ENCODE measurements around the gene NR3C1.
A peak's percentile ranks its signal among the peaks of the same experiment; 100 is the strongest.

NR3C1 gene

GRCh38 chr5:143403593-143404415, at the start of gene NR3C1:
TSS of gene NR3C1 (minus strand) at chr5:143403686. CDS start at chr5:143400839, 2,847 bp downstream.
- DNase-seq, result peak; percentile 93

GRCh38 chr5:143449772-143450171, 46.3 kb upstream of the NR3C1 start:
- DNase-seq, result no peak

DNA sequence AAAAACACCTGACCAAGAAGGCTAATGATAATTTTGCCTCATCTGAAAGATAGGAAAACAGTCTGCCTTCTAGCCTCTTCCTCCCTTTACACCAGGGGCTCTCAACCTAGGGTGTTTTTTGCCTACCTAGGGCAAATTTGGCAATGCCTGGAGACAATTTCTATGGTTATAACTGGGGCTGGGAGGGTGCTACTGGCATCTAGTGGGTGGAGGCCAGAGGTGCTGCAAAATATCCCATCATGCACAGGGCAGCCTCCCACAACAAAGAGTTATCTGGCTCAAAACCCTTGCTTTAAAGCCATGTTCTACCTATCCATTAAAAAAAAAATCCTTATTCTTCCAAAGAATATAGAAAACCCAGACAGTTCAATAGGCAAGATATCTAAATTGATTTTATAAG, 45.0 kb upstream of the NR3C1 start:
- no peak for DNase-seq

DNA sequence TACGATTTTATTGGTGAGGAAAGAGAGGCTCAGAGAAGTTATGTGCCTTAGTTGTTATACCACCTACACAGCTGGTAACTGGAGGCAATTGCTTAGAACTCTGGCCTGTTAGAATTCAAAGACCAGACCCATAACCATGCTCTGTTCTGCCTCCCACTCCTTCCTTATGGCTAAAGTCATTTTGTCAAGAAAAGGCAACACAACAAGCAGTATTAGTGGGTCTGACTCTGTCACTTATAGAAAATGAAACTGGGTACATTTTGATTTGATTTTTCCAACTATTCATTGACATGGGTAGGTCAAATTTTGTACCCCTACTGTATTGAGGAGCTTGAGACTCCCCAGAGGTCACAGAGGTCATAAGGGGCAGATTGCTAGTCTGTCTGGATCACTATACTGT, 44.5 kb upstream of the NR3C1 start:
- no peak for DNase-seq

- no peak for DNase-seq
These were observed 43.2 kb upstream of the NR3C1 start for GRCh38 chr5:143446535-143447226.

DNA sequence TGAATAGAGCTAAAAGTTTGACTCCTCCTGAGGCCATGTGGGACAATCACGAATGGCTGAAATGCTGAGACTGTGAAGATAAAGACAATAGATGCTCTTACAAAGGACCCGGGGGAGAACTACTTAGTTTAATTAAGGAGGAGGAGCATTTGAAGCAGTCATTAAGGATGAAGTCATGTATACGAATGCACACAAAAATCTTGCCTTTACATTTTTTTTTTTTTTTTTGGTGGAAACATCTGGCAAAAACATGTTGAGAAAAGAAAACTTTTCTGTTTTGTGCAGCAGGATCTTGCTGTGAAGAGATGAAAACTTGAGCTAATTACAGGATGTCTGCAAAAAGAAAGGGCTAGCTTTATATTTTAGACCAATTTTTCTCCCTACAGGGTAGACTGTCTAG, 42.3 kb upstream of the NR3C1 start:
- DNase-seq, result peak; percentile 89

DNA sequence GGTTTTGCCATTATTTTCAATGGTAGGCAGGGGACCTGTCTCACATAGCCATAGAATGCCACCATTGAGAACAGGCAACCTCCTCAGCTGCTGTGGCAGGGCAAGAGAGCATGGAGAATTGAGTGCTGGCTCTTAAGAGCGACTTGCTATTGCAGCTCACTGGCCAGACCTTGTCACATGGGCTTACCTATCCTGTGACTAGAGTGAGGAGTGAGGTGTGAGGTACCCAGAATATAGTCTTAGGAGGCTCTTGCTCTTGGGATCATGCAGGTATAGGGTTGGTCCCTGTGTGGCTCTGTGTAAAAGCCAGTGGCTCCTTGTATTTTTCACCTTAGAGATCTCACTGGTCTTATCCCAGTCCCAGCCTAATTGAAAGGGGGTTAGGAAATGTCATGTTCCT, 39.8 kb upstream of the NR3C1 start:
- DNase-seq, result no peak

DNA sequence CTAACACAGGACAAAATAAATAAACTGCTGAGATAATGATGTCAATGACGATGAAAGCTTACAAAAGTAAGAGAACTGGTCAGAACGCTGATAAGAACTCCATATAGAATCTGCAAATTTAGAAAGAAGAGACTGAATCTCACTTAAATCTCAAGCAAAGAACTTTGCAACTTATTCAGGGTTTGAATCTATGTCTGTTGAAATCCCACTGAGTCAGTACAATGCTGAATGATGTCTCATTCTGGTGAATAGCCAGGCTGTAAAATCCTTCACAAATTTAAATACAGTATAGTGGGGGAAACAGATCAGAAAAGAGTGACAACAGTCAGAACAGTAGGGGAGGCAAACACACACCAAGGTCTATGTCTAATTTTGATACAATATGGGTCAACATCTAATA, 38.9 kb upstream of the NR3C1 start:
- no peak for DNase-seq

GRCh38 chr5:143440448-143441115, 37.1 kb upstream of the NR3C1 start:
- peak; percentile 97 for DNase-seq

DNA sequence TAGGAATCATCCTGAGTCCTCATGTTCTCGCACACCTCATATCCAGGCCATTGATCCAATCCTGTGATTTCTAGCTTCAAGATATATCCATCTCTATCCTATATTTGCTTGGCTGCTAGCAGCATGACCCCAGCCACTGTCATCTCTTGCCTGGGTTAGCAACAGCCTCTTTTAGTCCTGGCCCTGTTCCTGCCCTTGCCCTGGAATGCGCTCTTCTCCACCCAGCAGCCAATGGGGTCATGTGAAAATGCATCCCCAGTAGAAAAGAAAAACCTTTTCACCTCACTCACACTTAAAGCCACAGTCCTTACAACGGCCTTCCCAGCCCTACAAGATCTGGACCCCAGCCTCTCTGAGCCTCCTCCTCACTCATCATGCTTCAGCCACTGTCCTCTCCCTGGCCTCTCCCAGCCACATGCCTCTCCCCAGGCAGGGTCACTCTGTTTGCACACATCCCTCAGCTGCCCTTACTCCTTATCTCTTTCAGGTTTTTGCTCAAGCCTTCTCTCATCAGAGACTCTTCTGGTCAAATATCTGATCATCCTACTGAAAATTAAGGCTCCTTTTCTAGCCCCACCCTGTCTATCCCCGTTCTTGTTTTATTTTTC, 34.3 kb upstream of the NR3C1 start:
- DNase-seq, result no peak

- no peak for DNase-seq
These were observed 33.4 kb upstream of the NR3C1 start for GRCh38 chr5:143436871-143437270.

DNA sequence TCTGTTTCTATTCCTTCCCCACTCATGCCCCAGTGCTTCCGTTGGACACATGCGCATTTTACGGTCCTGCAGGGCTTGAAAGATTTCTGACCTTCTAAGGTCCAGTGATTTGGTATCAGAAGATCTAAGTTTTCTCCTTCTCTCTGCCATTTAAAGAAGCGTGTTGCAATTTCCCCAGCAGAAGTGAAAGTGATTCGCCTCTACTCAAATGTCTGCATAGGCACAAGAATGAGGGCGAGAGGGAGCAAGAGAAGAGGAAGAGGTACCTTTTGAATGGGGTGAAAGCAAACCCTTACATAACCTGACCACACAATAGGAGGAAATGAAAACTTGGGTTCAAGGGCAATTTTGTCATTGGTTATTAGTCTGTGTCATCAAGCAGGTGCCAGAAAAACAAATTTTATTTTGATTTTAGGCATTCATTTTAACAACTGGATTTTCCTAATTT, 31.7 kb upstream of the NR3C1 start:
- DNase-seq, result no peak

GRCh38 chr5:143434261-143435209, 31.0 kb upstream of the NR3C1 start:
- no peak for DNase-seq

- no peak for DNase-seq
These were observed 30.2 kb upstream of the NR3C1 start for GRCh38 chr5:143433670-143434069.

- DNase-seq, result no peak
These were observed 29.3 kb upstream of the NR3C1 start for GRCh38 chr5:143432658-143433239.

DNA sequence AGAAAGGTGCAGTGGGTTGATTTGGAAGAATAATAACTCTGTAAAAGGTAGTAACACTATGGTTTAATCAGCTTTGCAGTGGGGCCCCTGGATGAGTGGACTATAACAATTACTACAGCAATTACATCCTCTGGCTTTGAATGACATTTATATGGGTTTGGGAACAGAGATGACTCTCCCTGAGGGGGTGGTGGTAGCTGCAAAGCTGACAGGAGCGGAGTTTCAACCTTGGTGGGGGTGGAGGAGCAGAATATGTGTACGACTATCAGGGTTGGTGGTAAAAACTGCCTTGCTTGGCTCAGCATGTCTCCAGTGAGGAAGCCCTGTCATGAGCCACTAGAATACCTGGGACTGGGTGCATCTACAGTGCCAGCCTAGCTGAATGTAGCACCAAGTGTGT, 28.3 kb upstream of the NR3C1 start:
- DNase-seq, result peak; percentile 46

- no peak for DNase-seq
These were observed 25.4 kb upstream of the NR3C1 start for GRCh38 chr5:143428738-143429420.

DNA sequence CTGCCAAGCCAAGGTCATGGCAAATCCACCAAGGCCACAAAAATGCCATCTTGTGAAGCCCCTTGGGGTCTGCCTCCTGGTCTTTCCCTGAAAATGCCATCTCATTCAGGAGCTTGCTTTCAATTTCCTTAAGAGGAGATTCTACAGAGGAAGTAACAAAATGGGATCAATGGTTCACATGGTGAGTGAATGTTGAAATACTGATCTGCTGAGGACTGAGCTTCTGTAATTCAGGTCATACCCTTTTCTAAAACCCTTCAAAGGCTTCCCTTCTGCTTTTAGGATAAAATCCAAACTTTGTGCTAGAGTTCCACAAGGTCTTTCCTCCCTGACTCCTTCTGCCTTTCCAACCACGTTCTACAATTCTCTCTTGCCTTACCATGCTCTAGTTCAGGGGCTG, 24.7 kb upstream of the NR3C1 start:
- no peak for DNase-seq

DNA sequence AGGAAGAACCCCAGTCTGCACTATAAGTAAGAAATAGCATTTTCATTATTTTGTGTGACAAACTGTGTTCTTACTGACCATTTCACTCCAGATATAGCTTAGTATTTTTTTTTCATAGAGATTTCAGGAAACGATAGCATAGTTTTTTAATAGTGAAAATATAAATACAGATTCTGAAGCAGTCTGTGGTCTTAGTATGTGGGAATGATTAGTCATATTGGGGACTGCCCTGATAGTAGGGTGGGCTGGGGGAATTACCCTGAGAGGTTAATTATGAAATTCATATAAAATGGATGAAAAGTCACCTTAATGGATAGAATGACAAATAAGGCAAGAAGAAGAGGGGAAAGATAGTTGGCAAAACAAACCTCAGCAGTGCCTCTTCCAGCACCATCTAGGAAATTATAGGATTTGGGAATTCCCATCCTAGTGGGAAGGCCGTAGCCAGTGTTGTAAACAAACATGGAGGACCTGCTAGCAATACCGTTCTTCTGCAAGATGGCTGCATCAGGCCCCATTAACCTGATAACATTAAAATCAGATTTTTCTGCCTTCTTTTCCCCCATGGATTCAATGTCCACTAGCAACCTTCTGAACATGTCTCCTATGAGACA, 23.7 kb upstream of the NR3C1 start:
- no peak for DNase-seq

DNA sequence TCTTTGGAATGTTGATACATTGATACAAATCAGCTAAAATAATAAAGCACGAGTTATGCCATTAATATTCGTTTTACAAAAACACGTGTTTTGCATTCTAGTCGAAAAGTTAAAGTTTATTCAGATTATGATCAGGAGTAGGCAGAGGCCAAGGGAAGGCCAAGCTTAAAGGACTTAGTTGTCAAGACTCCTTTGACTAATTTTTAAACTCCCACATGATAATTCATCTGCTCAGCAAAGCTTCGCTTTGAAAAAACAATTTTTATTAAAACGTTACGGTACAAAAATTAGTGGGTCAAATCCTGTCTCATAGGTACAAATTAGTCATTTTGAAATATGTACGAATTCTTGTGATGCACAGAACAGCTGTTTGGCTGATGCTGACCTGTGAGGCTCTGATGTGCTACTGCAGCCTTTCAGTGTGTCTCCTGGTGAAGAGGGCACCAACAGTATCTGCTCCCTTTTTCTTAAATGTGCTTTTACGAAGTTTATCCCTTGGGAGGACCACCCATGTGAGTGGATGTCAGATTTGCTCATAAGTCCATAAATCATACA, 23.0 kb upstream of the NR3C1 start:
- DNase-seq, result no peak

Measured in NCI-H69 (cell line).